Upper lobe of left lung (tissue), 4 donors: ENCODE measurements around the gene TSKU.

Source experiments
- EP300 ChIP-seq, 4 donors: sonication (generic); formaldehyde crosslinking; IDR thresholded peaks; one replicate each; pipeline ENCODE4 v1.5.1; 2017; ENCODE audit warnings: antibody characterized with exemption in 4 of 4, control low read depth in 2 of 4
- POLR2A ChIP-seq, 4 donors: fragments of 450-650 bp; IDR thresholded peaks; one replicate each; pipeline ENCODE4 v1.5.1; 2016 to 2017; ENCODE audit warnings: antibody characterized with exemption in 4 of 4, mild to moderate bottlenecking in 2 of 4
- POLR2AphosphoS5 ChIP-seq, 2 donors: sonication (generic); formaldehyde crosslinking; IDR thresholded peaks; one replicate each; pipeline ENCODE4 v1.5.1; 2017; ENCODE audit warnings: antibody characterized with exemption in 2 of 2
- TF ChIP-seq, protein P1 (sequence below), 6 experiments: fragments of 450-650 bp in 4 of 6; fragments of 200-600 bp in 2 of 6; sonication (generic) in 2 of 6; IDR thresholded peaks; one replicate each; pipeline ENCODE4 v1.5.1; 2016 to 2019; ENCODE audit warnings: antibody characterized with exemption in 6 of 6

DNA sequence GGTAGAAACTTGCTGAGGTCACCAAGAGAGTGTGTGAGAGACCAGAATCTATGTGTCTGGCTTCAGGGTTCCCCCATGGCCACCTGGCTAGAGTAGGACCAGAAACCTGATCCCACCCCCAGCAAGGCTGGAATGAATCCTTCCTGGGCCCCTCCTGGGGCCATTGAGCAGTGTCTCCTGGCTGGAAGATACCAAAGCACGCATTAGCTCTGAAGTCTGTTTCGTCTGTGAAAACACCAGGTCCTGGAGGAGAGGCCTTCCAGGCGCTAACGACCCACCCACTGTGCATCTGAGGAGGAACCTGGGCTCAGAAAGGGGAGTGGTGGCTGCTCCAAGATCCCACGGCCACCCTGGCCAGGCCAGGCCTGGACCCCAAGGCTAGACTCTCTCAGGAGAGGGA, 15.5 kb upstream of the TSKU start:
- TF ChIP-seq, protein P1, sequence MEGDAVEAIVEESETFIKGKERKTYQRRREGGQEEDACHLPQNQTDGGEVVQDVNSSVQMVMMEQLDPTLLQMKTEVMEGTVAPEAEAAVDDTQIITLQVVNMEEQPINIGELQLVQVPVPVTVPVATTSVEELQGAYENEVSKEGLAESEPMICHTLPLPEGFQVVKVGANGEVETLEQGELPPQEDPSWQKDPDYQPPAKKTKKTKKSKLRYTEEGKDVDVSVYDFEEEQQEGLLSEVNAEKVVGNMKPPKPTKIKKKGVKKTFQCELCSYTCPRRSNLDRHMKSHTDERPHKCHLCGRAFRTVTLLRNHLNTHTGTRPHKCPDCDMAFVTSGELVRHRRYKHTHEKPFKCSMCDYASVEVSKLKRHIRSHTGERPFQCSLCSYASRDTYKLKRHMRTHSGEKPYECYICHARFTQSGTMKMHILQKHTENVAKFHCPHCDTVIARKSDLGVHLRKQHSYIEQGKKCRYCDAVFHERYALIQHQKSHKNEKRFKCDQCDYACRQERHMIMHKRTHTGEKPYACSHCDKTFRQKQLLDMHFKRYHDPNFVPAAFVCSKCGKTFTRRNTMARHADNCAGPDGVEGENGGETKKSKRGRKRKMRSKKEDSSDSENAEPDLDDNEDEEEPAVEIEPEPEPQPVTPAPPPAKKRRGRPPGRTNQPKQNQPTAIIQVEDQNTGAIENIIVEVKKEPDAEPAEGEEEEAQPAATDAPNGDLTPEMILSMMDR (IDR thresholded peaks at IDR 0.05), result no peak
- TF ChIP-seq POLR2AphosphoS5 (IDR thresholded peaks at IDR 0.05) (no peak), POLR2A (IDR thresholded peaks at IDR 0.05) (no peak), EP300 (IDR thresholded peaks at IDR 0.05) (no peak)
